IPS-15b (cell line): ENCODE results near the gene RNF19B.

Source experiments
- H3K27me3 ChIP-seq: one replicate; pipeline ENCODE4 v1.6.1; 2013; ENCODE audit warnings: low read length; ENCODE audit not compliant: control insufficient read depth, insufficient read depth
- H3K36me3 ChIP-seq: one replicate; pipeline ENCODE4 v1.6.1; 2013; ENCODE audit warnings: low read length; ENCODE audit not compliant: control insufficient read depth, insufficient read depth
- H3K4me1 ChIP-seq: one replicate; pipeline ENCODE4 v1.6.1; 2013; ENCODE audit warnings: mild to moderate bottlenecking, low read length; ENCODE audit not compliant: control insufficient read depth, insufficient read depth
- H3K4me3 ChIP-seq: one replicate; pipeline ENCODE4 v1.5.1; 2013; ENCODE audit warnings: low read depth, low read length
- H3K9ac ChIP-seq: one replicate; pipeline ENCODE4 v1.6.1; 2013; ENCODE audit warnings: low read depth, mild to moderate bottlenecking, low read length
- H3K9me3 ChIP-seq: one replicate; pipeline ENCODE4 v1.6.1; 2013; ENCODE audit warnings: mild to moderate bottlenecking, low read length; ENCODE audit not compliant: control insufficient read depth, insufficient read depth

Gene RNF19B

DNA sequence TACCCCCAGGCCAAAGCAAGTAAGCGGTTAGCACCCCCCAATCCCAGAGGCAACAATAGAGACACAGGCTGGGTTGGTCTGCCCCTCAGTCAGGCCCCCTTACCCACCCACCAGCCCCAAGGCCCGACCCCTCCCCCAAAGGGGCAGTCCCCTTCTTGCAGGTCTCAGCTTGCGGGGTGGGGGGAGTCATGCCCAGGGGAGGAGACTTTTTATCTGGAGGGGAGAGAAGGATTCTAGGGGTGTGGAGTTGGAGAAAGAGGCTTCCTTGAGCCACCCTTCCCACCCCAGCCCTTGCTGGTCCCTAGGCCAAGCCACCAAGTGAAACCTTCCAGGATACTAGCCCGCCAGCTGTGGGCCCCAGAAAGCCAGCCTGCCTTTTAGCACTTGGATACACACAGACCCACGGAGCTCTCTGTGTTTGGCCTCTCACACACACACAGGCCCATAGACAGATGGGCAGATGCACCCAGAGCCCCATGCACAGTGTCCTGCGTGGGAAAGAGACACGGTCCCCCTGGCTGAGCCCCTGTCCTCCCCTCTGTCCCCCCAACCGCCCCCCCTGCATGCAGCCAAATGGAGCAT lies 70.5 kb downstream of the RNF19B start:
- peaks cover 2% of the 10 kb centered on the region for H3K36me3 ChIP-seq
- H3K9ac ChIP-seq = no peak overlapping the region
- peak overlapping the region; percentile 76 for H3K4me3 ChIP-seq
- H3K4me1 ChIP-seq = no peaks in the 10 kb centered on the region
- H3K27me3 ChIP-seq = peaks cover 50% of the 10 kb centered on the region
- H3K9me3 ChIP-seq = no peaks in the 10 kb centered on the region

DNA sequence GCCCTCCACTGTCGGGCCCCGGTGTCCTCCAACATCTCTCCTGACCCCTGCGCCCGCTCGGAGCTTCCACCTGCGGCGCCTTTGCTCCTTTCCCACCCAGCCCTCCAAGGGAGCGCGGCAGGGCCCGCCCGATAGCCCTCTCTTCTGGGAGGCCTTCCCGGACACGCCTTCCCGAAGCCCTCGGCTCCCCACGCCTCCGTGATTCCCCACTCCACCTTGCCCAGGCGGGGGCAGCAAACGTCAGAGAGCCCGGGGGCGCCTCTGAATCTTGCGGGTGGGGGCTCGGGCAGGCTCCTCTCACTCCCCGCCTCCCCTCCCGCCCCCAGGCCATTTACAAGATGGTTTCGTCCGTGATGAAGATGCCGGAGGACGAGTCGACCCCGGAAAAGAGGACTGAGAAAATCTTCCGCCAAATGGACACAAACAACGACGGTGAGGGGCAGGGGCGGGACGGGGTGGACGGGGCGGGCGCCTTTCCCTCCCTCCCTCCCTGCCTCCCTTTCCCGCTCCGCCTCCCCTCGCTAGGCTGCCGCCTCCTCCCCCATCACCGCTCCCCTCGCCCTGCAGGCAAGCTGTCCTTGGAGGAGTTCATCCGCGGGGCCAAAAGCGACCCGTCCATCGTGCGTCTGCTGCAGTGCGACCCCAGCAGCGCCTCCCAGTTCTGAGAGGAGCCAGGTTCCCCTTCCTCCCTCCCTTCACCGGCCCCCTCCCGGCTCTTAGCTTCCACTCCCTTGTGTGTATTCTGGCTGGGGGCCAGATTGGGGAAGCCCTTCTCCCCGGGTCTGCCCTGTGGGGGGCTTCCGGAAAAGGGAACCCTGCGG lies 71.2 kb downstream of the RNF19B start:
- peaks cover 2% of the 10 kb centered on the region for H3K36me3 ChIP-seq
- H3K9ac ChIP-seq = peak overlapping the region; percentile 54
- H3K9me3 ChIP-seq = no peaks in the 10 kb centered on the region
- peaks cover 47% of the 10 kb centered on the region for H3K27me3 ChIP-seq
- H3K4me1 ChIP-seq = no peaks in the 10 kb centered on the region
- peak overlapping the region; percentile 76 for H3K4me3 ChIP-seq

DNA sequence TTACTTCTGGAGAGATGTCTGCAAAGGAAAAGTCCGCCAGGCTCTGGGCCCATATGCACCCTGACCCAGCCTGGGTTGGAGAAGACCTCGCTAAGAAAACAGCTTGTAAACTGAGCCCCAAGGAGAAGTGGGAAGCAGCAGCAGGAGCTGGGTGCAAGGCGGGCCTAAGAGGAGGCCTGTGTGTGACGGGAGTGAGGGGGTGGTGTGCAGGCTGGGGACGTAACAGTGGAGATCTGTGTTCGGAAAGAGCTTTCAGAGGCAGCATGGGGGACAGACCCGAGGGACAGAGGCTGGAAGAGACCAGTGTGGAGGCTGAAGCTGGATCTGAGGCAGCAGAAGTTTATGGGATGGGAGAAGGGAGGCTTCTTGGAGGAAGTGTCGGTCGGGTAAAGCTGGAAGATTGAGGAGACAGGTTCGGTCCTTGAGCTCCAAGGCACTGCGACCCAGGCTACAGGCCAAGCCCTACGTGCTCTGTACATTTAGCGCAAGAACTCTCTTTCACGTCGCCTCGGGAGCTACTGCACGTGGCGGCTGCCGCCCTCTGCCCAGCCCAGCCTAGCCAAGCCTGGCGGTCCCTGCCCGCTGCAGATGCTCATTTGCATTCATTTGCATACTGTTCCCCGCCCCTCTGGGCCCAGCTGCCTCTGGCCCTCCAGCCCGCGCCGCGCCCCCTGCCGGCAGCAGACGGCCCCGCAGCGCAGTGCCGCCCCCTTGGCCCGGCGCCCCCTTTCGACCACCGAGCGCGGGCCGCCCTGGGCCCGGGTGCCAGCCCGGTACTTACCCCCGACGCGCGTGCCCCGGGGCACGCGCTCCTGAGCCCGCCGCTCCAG lies 72.0 kb downstream of the RNF19B start:
- Histone ChIP-seq H3K4me3 (peak overlapping the region; percentile 76), H3K9me3 (no peaks in the 10 kb centered on the region), H3K4me1 (no peaks in the 10 kb centered on the region), H3K9ac (peak overlapping the region; percentile 37), H3K36me3 (peaks cover 2% of the 10 kb centered on the region), H3K27me3 (peaks cover 50% of the 10 kb centered on the region)

DNA sequence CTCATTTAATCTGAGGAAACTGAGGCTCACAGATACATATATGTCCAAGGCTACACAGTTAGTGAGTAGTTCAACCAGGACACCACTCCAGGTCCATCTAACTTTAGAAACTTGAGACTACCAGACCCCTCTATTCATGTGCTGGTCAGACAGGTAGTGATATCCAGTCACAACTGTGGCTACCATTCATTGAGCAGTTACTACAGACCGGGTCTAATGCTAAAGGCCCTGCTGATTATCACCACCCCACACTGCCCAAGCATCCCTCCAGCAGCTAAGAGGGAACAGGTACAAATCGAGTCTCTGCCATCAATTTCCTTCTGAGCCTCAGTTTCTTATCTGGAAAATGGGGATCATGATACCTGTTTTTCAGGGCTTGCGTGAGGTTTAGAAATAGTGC lies 73.0 kb downstream of the RNF19B start:
- H3K4me1 ChIP-seq = no peaks in the 10 kb centered on the region
- no peak overlapping the region for H3K4me3 ChIP-seq
- peaks cover 2% of the 10 kb centered on the region for H3K36me3 ChIP-seq
- H3K9me3 ChIP-seq = no peaks in the 10 kb centered on the region
- H3K9ac ChIP-seq = no peak overlapping the region
- peaks cover 56% of the 10 kb centered on the region for H3K27me3 ChIP-seq

DNA sequence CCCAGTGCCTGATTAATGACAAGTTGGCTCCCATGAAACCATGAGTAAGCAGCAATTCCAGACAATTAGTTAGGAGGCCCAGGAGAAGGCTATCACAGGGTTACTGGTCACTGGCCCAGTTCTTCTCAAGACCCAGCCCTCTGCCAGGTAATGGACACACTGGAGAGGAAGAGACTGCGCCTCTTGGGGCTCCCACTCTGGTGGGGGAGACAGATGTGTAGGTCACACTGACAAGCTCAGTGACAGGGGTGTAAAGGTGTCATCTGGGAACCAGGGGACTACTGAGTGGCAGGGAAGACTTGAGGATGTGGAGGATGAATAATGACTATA lies 73.4 kb downstream of the RNF19B start:
- peaks cover 56% of the 10 kb centered on the region for H3K27me3 ChIP-seq
- H3K4me3 ChIP-seq = no peak overlapping the region
- H3K36me3 ChIP-seq = peaks cover 2% of the 10 kb centered on the region
- H3K4me1 ChIP-seq = no peaks in the 10 kb centered on the region
- H3K9ac ChIP-seq = no peak overlapping the region
- H3K9me3 ChIP-seq = no peaks in the 10 kb centered on the region

DNA sequence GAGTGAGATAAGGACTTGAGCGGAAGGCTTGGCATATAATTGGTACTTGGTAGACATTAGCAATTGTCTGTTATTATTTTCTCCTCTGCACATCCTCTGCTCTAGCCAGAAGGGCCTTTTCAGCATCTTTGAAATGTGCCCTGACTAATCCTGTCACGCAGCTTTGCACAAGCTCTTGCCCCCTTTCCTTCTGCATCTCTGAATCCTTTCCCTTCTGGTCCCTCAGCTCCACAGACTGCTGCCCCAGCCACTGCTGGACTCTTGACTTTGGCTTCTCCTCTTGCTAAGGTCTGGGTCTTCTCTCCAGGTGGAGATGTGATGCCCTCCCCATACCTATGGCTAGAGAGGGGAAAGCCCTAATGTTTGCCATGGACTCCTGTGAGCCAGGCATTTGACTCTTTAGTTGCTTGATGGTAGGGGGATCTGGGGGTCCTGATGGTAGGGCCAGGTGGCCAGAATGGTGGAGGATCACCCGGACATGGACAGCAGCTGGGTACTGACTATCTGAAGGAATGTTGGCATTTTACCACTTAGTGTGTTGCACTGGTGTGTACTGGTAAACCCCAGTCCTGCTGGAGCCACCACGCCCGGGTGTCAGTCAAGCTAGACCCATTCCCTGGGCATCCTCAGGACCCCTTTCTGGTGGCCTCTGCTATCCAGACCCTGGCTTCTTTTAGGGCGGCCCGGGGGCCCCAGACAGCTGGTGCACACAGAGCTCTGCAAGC lies 73.9 kb downstream of the RNF19B start:
- Histone ChIP-seq H3K4me3 (no peak overlapping the region), H3K9ac (no peak overlapping the region), H3K27me3 (peaks cover 60% of the 10 kb centered on the region), H3K36me3 (peaks cover 2% of the 10 kb centered on the region), H3K9me3 (no peaks in the 10 kb centered on the region), H3K4me1 (no peaks in the 10 kb centered on the region)

DNA sequence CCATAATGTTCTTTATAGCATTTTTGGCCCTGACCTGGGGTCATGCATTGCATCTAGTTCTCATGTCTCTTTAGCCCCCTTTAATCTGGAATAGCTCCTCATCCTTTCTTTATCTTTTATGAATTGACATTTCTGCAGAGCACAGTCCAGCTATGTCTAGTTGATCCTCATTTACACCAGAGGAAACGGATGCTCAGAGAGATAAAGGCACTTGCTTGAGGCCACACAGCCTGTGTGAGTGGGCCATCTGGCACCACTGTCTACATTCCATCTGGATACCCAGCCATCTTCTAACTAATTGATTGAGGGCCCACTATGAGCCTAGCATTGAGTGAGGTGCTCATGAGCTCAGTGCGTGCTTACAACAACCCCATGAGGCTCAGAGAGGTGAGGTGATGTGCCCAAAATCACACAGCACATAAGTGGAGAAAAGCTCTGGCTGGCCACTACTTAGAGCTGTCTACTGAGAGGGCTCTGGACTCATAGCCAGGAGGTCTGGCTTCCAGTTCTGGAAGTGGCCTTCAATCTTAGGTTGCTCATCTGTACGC lies 74.8 kb downstream of the RNF19B start:
- H3K9me3 ChIP-seq = no peaks in the 10 kb centered on the region
- H3K4me1 ChIP-seq = no peaks in the 10 kb centered on the region
- H3K9ac ChIP-seq = no peak overlapping the region
- H3K4me3 ChIP-seq = no peak overlapping the region
- H3K36me3 ChIP-seq = peaks cover 2% of the 10 kb centered on the region
- peaks cover 69% of the 10 kb centered on the region for H3K27me3 ChIP-seq

DNA sequence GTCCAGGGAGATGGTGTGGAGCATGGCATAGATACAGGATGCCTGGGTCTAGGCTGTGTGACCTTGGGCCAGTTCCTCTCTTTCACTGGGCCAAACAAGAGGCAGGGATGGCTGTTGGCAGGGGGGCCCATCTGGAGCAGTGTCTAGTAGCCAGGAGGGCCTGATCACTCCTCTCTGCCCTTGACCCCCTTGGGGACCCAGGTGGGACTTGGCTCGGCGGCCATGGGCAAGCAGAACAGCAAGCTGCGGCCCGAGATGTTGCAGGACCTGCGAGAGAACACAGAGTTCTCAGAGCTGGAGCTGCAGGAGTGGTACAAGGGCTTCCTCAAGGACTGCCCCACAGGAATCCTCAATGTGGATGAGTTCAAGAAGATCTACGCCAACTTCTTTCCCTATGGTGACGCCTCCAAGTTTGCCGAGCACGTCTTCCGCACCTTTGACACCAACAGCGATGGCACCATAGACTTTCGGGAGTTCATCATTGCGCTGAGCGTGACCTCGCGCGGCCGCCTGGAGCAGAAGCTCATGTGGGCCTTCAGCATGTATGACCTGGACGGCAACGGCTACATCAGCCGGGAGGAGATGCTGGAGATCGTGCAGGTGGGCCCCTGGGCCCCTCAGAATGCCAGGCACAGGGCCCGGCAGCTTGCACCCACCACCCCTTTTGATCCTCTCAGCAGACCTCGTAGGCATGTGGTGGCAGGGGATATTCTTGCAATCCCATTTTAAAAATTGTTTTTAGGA lies 75.8 kb downstream of the RNF19B start:
- no peaks in the 10 kb centered on the region for H3K9me3 ChIP-seq
- no peak overlapping the region for H3K9ac ChIP-seq
- H3K4me3 ChIP-seq = no peak overlapping the region
- H3K36me3 ChIP-seq = peaks cover 2% of the 10 kb centered on the region
- H3K4me1 ChIP-seq = no peaks in the 10 kb centered on the region
- H3K27me3 ChIP-seq = peaks cover 73% of the 10 kb centered on the region

DNA sequence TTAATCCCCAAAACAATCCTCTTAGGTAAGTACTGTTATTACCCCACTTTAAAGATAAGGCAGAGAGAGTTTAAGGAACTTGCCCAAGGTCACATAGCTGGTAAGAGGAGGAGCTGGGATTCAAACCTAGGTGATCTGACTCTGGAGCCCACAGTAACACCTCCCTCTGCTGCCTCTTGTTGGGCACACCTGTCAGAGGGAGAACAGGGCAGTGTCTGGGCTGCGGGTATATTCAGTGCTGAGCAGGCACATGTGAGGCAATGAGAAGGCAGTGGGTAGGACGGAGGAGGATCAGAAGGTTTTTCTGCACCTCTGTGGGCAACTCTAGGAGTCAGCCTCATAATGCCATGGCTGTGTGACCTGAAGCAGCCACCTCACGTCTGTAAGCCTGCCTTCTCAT lies 76.5 kb downstream of the RNF19B start:
- Histone ChIP-seq H3K4me1 (no peaks in the 10 kb centered on the region), H3K27me3 (peaks cover 79% of the 10 kb centered on the region), H3K9ac (no peak overlapping the region), H3K4me3 (no peak overlapping the region), H3K36me3 (peaks cover 2% of the 10 kb centered on the region), H3K9me3 (no peaks in the 10 kb centered on the region)

DNA sequence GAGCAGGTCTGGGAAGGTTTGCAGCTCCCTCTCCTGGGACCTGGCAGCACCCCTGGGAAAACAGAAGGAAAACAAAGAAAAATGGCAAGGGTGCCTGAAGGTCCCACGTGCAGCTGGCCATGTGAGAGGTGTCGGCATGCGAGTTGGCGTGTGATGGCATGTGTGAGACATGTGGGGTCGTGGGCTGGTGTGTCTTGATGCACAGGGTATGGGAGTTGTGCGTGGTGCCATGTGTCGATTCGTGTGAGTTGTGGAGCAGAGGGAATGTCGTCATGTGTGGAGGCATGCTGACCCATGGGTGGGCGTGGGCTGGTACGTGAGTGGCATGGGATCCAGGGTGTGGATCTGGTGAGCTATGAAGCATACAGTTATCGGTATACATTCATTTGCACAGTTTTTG lies 77.0 kb downstream of the RNF19B start:
- H3K36me3 ChIP-seq = peaks cover 2% of the 10 kb centered on the region
- H3K4me1 ChIP-seq = no peaks in the 10 kb centered on the region
- no peak overlapping the region for H3K9ac ChIP-seq
- no peak overlapping the region for H3K4me3 ChIP-seq
- H3K9me3 ChIP-seq = no peaks in the 10 kb centered on the region
- H3K27me3 ChIP-seq = peaks cover 78% of the 10 kb centered on the region
